Stimulated activated CD8-positive, alpha-beta memory T cell treated with anti-CD3 and anti-CD28 coated beads, Interleukin-15, amount 100 ng/mL, for 24 hours (primary cell): ENCODE measurements around the gene RGP1.

ENCODE experiments used
- DNase-seq: peaks from one replicate; pipeline ENCODE4 v3.0.0-alpha.2; 2020; ENCODE audit warnings: low read depth

RGP1 gene

DNA sequence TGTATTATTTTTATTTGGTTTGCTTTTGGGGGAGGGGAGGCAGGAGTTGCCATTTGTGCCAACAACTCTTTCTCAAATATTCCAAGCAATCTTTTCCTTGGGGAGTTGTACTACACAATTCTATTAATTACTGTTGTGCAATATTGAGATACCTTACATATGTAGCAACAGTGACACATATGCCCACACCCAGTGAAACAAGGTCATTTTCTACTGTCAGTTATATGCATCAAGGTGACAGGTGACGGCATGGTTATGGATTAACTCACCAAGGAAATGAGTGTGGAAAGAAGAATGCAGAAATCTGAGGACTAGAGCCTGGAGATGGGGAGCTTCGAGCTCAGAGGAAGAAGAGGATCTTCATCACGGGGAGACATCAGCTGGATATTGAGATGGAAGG lies 22.9 kb downstream of the RGP1 start:
- DNase-seq, result no peak

DNA sequence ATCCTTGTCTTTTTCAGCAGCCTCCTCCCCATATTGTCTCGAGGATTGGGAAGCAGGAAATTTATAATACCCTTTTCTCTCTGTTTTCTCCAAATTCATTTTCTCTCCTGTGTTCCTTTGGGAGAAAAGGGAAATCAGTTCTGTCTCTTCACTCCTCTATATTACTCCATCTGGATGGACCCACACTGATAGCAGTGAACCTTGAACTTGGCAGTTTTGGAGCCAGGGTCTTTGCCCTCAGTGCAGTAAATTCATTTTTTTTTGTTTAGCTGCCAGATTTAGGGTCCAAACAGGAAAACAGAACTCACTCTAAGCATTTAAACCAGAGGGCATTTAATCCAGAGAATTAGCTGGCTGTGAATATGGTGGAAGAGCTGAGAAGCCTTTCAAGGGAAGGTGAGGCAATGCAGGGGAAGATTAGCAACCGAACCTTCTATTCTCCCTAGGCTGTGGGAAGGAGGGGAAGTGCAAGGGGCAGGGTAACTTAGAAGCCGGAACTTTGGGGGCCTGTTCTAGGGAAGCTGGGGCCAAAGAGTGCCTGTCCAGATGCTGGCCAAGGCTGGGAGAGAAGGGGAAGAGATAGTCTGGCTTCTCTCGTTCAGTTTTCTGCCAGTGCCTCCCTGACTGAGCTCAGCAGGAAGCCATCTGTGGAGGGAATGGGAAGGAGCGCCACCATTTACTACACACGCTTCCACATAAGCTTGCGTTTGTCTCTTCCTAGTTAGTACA lies 26.0 kb downstream of the RGP1 start:
- no peak for DNase-seq

DNA sequence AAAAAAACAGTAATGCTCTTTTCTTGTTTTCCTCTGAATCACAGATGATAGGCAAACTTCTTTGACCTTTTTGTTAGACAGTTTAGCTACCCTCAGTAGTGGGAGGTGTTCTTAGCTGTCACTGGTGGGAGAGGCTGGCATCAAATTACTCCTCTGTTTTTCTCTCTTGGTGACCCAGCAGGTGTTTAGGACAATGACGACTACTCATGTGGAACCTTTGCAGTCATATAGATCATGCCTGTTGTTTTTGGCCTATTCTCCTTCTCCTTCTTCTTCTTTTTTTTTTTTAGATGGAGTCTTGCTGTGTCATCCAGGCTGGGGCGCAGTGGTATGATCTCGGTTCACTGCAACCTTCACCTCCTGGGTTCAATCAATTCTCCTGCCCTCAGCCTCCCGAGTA lies 26.9 kb downstream of the RGP1 start:
- DNase-seq, result no peak

DNA sequence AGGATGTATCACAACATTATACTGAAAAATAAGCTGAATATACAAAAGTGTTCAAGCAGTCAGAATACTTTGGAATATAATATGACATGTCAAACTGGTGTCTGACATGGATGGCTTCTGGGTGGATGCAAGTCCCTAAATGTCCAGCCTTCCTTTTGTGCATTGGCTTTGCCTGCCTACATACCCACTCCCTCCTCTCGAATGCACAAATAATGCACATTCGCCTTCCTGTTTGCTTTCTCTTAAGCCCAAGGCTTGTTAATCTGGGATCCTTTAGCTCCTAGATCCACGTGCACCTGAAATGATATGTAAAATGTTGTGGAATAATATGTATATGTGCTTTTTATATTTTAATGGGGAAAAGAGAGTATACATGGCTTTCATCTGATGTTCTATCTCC lies 29.4 kb downstream of the RGP1 start:
- DNase-seq, result no peak

DNA sequence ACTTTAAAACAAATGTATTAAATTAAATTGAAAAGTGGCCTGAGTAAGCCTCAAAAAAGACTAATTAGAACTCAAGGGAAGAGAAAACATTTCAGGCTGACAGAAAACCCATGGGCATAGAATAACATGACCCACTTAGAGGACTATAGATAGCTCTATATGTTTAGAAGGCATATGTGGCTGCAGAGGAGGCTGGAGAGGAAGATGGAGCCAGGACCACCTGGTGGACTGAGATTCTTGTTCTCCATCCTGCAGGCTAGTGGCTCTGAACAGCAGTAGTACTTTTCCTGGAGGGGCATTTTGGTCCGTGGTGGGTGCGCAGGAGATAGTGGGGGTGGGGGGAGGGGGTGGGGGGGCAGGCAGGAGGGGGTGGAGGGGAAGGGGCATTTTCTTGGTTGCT lies 32.0 kb downstream of the RGP1 start:
- DNase-seq, result no peak

DNA sequence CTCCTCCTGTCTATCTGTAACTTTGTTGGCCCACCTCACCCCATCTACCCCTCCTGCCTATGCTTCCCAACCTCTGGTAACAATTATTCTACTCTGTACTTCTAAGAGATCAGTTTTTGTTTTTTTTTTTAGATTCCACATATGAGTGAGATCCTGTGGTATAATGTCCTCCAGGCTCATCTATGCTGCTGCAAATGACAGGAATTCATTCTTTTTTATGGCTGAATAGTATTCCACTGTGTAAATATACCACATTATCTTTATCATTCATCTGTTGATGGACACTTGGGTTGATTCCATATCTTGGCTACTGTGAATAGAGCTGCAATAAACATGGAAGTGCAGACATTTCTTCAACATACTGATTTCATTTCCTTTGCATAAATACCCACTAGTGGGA lies 34.3 kb downstream of the RGP1 start:
- DNase-seq, result no peak

DNA sequence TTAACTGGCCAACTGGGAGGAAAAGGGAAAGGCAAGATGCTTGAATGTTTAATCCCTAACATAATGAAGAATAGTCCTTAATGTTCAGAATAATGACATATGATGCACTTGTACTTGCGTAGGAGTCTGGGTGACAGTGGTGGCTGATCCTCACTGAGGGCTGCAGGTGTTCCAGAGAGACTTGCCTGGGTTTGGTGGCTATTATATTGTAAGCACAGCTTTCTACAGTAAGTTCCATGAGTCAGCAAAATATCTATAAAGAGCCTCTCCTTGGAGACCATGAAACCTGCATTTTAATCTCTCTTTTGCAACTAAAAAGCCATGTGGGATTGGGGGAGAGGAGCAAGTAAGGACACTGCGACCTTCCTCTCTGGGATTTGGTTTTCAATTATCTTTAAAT lies 40.5 kb downstream of the RGP1 start:
- no peak for DNase-seq

DNA sequence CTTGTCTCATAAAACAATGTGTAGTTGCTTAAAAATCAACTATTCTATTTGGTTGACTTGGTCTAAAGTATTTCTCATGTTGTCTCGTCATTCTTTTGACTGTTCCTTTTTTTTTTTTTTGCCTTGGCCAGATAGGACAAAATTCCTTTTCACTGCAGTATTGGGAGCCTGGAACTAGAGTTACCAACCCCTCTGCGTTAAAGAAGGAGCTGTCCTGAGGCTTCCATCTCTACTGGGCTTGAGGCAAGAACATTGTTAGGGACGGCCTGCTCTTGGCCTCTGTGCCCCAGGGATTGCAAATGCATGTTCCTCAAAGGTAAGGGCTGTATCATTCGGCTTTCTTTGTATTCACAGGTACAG lies 40.9 kb downstream of the RGP1 start:
- DNase-seq, result no peak

DNA sequence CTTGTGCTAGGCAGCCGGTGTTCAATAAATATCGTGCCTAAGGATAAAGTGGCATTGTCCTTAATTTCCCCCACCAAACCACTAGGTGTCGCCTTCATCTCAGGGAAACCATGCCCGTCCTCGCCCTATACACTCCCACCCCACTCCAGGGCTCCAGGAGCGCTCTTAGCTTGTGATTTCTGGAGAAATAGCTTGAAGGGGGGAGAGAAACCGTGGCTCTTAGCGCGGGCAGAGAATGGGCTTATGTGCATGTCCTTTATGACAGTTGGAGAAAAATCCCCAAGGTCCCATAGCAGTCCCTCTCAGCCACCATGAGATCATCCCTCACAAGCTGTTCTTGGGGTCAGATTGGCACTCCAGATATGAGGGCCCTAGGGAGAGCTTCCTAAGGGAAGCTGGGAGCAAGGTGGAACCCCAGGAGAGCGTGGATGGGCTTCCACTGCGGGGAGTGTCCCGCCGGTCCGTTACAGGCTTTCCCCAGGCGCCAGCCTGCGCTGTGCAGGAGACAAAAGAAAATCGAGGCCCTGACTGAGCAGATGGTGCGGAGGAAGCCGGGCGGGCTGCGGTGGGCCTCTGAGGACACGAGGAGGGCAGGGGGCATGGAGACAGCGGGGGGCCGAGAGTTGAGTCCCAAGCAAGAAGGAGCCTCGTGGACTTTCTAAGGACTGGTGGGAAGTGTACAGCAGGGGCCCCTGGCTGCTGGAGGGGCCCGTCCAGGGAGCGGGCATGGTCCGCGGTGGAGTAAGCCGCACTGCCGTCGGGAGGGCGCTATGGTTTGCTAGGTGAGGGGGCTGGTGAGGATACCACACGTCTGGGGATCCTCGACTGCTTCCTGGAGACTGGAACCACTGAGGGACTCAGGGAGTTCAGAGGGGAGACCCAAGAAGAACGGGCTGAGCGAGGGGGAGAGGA lies 41.6 kb downstream of the RGP1 start:
- DNase-seq, result no peak

DNA sequence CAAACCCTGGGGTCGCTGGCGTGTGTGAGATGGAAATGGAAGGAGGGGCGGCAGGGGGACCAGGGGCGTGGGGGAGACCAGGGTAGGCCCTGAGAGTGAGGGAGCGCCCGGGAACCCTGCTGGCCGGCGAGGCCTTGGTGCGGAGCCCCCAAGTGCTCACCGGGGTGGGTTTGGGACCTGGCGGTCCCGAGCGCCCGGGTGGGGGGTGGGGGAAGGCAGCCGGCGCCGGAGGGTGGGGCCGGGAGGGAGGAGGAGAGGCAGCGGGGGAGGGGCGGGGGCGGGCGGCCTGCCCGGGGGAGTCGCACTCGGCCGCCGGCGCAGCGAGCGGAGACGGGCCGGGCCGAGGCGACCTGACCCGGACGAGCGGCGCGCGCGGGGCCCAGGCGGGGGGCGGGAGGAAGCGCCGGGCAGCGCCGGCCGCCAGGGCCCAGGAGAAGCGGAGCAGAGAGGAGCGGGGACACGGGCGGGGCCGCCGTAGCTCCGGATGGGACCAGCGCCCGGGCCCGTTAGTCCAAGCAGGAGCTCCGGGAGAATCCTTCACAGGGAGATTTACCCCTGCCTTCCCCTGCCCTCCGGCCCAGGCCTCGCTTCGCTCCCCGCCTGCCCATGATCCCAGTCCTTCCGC lies 42.3 kb downstream of the RGP1 start, which contains the start of gene NPR2:
NPR2 (plus strand) TSS at position 295 of the 625 bp plus-strand sequence. CDS start 818 bp downstream, outside the sequence.
- DNase-seq, result no peak

DNA sequence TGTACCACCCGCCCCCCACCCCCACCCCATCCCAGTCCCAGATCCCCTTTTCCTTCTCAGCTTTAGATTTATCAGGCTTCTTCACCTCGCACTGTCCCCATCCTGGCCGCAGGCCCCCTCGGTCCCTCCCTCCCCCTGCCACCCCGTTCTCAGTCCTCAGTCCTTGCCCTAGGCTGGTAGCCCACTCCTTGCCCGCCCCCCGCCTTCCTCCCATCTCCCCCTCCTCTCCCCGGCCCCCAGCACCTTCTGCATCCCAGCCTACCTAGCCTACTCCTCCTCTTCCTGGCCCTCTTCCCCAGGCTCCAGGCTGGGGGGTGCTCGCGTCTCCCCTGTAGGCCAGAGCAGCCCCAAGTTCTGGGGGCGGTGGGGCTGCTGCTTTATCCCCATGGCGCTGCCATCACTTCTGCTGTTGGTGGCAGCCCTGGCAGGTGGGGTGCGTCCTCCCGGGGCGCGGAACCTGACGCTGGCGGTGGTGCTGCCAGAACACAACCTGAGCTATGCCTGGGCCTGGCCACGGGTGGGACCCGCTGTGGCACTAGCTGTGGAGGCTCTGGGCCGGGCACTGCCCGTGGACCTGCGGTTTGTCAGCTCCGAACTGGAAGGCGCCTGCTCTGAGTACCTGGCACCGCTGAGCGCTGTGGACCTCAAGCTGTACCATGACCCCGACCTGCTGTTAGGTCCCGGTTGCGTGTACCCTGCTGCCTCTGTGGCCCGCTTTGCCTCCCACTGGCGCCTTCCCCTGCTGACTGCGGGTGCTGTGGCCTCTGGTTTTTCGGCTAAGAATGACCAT lies 43.1 kb downstream of the RGP1 start:
- DNase-seq, result no peak

DNA sequence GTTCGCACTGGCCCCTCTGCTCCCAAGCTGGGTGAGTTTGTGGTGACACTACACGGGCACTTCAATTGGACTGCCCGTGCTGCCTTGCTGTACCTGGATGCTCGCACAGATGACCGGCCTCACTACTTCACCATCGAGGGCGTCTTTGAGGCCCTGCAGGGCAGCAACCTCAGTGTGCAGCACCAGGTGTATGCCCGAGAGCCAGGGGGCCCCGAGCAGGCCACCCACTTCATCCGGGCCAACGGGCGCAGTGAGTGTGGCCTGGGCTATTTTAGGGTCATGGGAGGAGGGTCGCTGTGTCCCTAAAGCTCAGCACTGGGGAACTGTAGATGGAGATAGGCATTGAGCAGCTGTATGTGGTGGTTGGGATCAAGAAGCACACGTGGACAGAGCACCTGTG lies 43.7 kb downstream of the RGP1 start:
- no peak for DNase-seq

DNA sequence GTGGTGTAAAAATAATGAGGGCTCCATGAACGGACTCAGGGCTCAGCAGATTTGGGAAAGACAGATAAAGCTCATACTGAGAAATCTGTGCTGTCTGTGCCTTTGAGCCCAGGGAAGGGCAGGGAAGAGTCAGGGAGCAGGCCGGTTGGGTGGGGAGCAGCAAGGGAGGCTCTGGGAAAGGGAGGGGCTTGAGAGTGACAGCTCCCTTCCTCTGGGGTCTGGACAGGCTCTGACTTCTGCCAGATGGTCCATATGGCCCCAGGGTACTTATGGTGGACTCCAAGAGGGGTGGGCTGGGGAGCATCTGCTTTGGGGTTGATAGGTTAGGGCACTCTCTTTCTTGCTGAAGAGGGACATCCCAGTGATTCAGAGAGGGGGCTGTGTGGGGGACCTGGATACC lies 44.4 kb downstream of the RGP1 start:
- no peak for DNase-seq

DNA sequence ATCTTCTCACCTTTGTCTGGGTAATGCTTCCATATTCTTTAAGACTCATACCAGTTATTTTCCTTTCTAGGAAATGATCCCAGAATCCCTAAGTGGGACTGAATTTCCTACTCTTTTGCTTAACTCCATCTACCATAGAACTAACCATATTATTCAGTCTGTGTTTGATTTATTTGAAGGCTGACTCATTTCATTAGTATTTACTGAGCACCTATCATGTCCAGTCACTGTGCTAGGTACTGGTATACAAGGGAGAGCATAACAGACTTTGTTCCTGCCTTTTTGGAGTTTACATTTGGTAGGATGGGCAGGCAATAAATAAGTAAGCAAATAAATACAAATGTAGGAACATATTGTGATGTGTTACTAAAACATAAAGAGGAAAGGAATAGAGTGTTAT lies 46.6 kb downstream of the RGP1 start:
- DNase-seq, result no peak

DNA sequence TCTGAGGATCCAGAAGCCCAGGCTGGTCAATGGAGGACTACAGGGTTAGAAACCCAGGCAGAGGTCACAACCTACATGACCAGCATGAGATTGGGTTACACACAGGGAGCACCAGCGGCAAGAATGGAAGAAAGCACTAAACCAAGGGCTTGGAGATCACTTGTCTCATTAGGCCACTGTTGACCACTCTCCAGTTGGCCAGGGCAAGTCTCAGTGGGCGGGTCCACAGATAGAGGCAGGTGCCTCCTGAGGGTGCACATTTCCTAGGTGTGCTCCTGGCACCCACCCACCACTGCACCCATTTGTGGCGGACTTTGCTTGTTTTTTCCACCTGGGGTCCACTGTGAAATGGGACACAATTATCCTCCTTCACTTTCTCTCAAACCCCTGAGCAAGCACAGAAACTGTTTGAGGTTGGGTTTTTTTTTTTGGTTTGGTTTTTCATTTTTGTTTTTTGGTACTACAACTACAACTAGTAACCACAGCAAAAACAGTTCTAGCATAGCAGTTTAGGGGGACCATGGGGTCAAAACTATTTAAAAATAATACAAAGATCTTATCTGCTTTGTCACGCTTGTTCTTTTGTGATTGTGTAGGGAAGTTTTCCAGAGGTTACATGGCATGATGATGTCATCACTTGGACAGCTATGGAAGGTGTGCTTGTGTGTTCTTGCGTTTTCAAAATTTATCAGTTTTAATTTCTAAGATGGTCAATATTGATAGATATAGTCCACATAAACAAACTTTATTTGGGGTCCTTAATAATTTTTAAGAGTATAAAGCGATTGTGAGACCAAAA lies 48.4 kb downstream of the RGP1 start:
- no peak for DNase-seq

DNA sequence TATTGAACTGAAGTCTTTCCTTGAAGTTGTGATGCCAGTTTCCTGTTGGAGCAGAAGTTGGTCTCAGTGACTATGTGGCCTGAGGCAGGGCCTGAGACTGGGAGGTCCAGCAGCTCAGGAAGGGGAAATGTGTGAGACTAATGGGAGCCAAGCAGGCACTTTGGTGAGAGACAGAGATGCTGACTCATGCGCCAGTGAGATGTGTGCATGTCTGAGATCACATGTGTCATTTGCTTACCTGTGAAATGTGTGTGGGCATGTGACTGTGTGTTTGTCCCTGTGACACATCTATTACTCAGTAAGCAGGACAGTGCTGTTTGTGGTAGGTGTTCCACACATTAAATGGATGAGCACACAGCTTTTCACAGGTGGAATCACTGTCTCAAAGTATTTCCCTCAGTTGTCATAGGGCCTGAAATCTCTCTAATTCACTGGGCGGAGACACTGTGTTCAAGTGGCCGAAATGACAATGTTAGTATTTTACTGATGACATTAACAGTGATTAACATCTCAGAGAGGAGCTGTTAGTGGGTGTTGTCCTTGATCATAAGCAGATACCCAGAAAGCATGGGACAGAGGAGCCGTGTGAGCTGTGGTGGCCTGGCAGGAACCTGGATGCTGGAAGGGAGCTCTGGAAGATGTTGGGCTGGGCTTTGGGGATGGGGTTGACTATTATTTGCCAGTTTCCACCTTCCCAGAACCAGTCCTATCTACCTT lies 49.7 kb downstream of the RGP1 start:
- no peak for DNase-seq

DNA sequence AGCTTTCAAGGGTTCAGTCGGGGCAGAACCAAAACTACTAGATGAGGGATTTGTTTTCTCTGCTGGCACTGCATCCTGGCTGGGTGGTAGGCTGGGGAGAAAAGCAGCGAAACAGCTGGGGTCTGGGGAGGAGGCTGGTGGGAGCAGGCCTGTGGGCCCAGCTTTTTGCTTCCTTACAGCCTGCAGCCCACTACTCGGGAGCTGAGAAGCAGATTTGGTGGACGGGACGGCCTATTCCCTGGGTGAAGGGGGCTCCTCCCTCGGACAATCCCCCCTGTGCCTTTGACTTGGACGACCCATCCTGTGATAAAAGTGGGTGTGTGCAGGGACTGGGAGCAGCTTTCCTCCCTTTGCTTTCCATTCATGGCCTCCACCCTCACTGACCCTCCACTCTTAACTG lies 51.4 kb downstream of the RGP1 start:
- DNase-seq, result no peak

DNA sequence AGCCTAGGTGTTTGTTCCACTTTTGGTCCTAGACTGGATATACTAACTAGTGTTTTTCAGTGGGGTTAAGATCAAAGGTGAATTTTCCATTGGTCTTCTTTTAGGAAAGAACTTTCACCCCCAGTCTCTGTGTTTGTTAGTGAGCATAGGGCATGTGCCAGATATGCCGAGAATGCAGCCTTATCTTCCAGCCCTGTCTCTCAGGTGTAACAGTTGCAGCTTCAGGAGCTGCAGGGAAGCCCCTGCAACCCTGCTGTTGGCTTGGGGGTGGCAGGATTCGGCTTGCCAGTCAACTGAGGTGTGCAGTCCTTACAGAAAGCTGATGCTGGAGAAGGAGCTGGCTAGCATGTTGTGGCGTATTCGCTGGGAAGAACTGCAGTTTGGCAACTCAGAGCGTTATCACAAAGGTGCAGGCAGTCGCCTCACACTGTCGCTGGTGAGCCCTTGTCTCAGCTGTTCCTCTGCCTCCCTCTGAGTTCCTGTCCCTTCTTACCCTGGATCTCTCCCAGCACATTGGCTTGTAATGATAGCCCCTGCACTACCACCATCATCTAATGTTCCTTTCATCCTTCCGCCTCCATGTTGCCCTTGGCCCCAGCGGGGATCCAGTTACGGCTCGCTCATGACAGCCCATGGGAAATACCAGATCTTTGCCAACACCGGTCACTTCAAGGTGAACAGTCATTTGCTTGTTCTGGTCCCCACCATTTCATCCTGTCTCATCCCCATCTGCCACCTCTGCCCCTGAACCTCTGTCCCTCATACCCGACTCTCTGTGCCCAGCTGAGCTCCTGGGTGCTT lies 52.4 kb downstream of the RGP1 start:
- no peak for DNase-seq

DNA sequence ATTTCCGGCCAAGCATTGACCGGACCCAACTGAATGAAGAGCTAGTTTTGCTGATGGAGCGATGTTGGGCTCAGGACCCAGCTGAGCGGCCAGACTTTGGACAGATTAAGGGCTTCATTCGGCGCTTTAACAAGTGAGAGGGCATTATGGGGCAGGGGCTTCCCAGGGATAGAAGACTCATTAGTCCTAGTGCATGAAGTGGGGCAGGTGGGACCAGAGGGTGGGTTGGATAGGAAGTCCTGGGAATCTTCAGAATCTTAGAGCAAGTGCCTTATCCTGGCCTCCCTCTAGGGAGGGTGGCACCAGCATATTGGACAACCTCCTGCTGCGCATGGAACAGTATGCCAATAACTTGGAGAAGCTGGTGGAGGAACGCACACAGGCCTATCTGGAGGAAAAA lies 57.0 kb downstream of the RGP1 start:
- no peak for DNase-seq
